ENCODE results near the gene FAN1. TPM values are rescaled to one million over a fixed set of nuclear protein-coding genes. Genes with fewer than 3 reads are reported as not detected.

FAN1 gene
- total RNA-seq, 1 donor from 2014 or later = 17.6 TPM

- no peak for TF ChIP-seq CTCF (IDR thresholded peaks at IDR 0.05; ENCODE audit: insufficient read depth, low read length, severe bottlenecking)
- DNase-seq (ENCODE audit: low read depth) = no peak
- H3K4me3 ChIP-seq (ENCODE audit: low read depth, low read length) = no peak overlapping the region
- H3K27me3 ChIP-seq (ENCODE audit: control insufficient read depth, insufficient read depth, low read length) = no peaks in the 10 kb centered on the region
- no peak for FAIRE-seq
- peaks cover 31% of the 10 kb centered on the region for H3K36me3 ChIP-seq (ENCODE audit: control insufficient read depth, insufficient read depth, low read length)
Observed at GRCh38 chr15:30926161-30926560, 22.4 kb downstream of the FAN1 start.

GRCh38 chr15:30927148-30927761 is 23.5 kb downstream of the FAN1 start:
- DNase-seq (ENCODE audit: low read depth) (no peak), FAIRE-seq (no peak)
- no peak for TF ChIP-seq CTCF (IDR thresholded peaks at IDR 0.05; ENCODE audit: insufficient read depth, low read length, severe bottlenecking)
- Histone ChIP-seq H3K27me3 (ENCODE audit: control insufficient read depth, insufficient read depth, low read length) (no peaks in the 10 kb centered on the region), H3K36me3 (ENCODE audit: control insufficient read depth, insufficient read depth, low read length) (peaks cover 30% of the 10 kb centered on the region), H3K4me3 (ENCODE audit: low read depth, low read length) (no peak overlapping the region)

GRCh38 chr15:30928076-30928475 is 24.4 kb downstream of the FAN1 start:
- no peak for TF ChIP-seq CTCF (IDR thresholded peaks at IDR 0.05; ENCODE audit: insufficient read depth, low read length, severe bottlenecking)

GRCh38 chr15:30929064-30929669 is 25.5 kb downstream of the FAN1 start:
- TF ChIP-seq CTCF (IDR thresholded peaks at IDR 0.05; ENCODE audit: insufficient read depth, low read length, severe bottlenecking) = no peak
- no peak overlapping the region for H3K4me3 ChIP-seq (ENCODE audit: low read depth, low read length)
- DNase-seq (ENCODE audit: low read depth) (no peak), FAIRE-seq (no peak)
- peaks cover 23% of the 10 kb centered on the region for H3K36me3 ChIP-seq (ENCODE audit: control insufficient read depth, insufficient read depth, low read length)
- H3K27me3 ChIP-seq (ENCODE audit: control insufficient read depth, insufficient read depth, low read length) = no peaks in the 10 kb centered on the region

More at GRCh38 chr15:30928076-30928475, 24.4 kb downstream of the FAN1 start:
- FAIRE-seq = no peak
- Histone ChIP-seq H3K4me3 (ENCODE audit: low read depth, low read length) (no peak overlapping the region), H3K27me3 (ENCODE audit: control insufficient read depth, insufficient read depth, low read length) (no peaks in the 10 kb centered on the region), H3K36me3 (ENCODE audit: control insufficient read depth, insufficient read depth, low read length) (peaks cover 27% of the 10 kb centered on the region)
- DNase-seq (ENCODE audit: low read depth) = no peak

- no peak for FAIRE-seq
- peaks cover 20% of the 10 kb centered on the region for H3K36me3 ChIP-seq (ENCODE audit: control insufficient read depth, insufficient read depth, low read length)
- H3K27me3 ChIP-seq (ENCODE audit: control insufficient read depth, insufficient read depth, low read length) = no peaks in the 10 kb centered on the region
- no peak for TF ChIP-seq CTCF (IDR thresholded peaks at IDR 0.05; ENCODE audit: insufficient read depth, low read length, severe bottlenecking)
- no peak overlapping the region for H3K4me3 ChIP-seq (ENCODE audit: low read depth, low read length)
- no peak for DNase-seq (ENCODE audit: low read depth)
Observed at GRCh38 chr15:30929982-30930381, 26.3 kb downstream of the FAN1 start.

GRCh38 chr15:30930422-30930821 is 26.7 kb downstream of the FAN1 start:
- DNase-seq (ENCODE audit: low read depth) (no peak), FAIRE-seq (no peak)
- TF ChIP-seq CTCF (IDR thresholded peaks at IDR 0.05; ENCODE audit: insufficient read depth, low read length, severe bottlenecking) = no peak
- H3K4me3 ChIP-seq (ENCODE audit: low read depth, low read length) = no peak overlapping the region
- no peaks in the 10 kb centered on the region for H3K27me3 ChIP-seq (ENCODE audit: control insufficient read depth, insufficient read depth, low read length)
- H3K36me3 ChIP-seq (ENCODE audit: control insufficient read depth, insufficient read depth, low read length) = peaks cover 17% of the 10 kb centered on the region
